Gastroesophageal sphincter (tissue), 4 donors: ENCODE data around the gene KCTD10. TPM values are rescaled to one million over a fixed set of nuclear protein-coding genes. Genes with fewer than 3 reads are reported as not detected.

Experiments
- ATAC-seq: fragments of 150-250 bp; one replicate; pipeline ENCODE4 v1.9.1; 2016; ENCODE audit warnings: mild to moderate bottlenecking, moderate library complexity
- H3K27ac ChIP-seq, 4 donors: fragments of 200-600 bp; sonication (generic) in 3 of 4; 1 replicate in 3 of 4; 2 replicates in 1 of 4; pipeline ENCODE4 v1.5.1; 2016 to 2019
- H3K27me3 ChIP-seq: fragments of 200-600 bp; sonication (generic); one replicate; pipeline ENCODE4 v1.5.1; 2019
- H3K36me3 ChIP-seq, 2 donors: fragments of 200-600 bp; sonication (generic); one replicate each; pipeline ENCODE4 v1.5.1; 2019; ENCODE audit warnings: control low read depth in 1 of 2
- H3K4me1 ChIP-seq, 3 donors: fragments of 200-600 bp; sonication (generic); 1 replicate in 2 of 3; 2 replicates in 1 of 3; pipeline ENCODE4 v1.5.1; 2016 to 2019; ENCODE audit warnings: control low read depth in 2 of 3
- H3K4me3 ChIP-seq, 2 donors: fragments of 200-600 bp; sonication (generic); one replicate each; pipeline ENCODE4 v1.5.1; 2019; ENCODE audit warnings: mild to moderate bottlenecking in 1 of 2, moderate library complexity in 1 of 2
- H3K9me3 ChIP-seq, 3 donors: fragments of 200-600 bp; sonication (generic); one replicate each; pipeline ENCODE4 v1.5.1; 2017 to 2019; ENCODE audit warnings: control low read depth in 2 of 3
- EP300 ChIP-seq: sonication (generic); formaldehyde crosslinking; IDR thresholded peaks from one replicate; pipeline ENCODE4 v1.6.1; 2017; ENCODE audit warnings: antibody characterized with exemption, mild to moderate bottlenecking
- POLR2A ChIP-seq, 2 donors: fragments of 450-650 bp; IDR thresholded peaks; one replicate each; pipeline ENCODE4 v1.6.1; 2017; ENCODE audit warnings: antibody characterized with exemption in 2 of 2, mild to moderate bottlenecking in 2 of 2, moderate library complexity in 1 of 2
- POLR2AphosphoS5 ChIP-seq: sonication (generic); formaldehyde crosslinking; IDR thresholded peaks from one replicate; pipeline ENCODE4 v1.6.1; 2017; ENCODE audit warnings: antibody characterized with exemption
- WGBS, 2 donors: methylation state at CpG; one replicate each; pipeline ENCODE4 v1.1.5; 2018; ENCODE audit warnings: low coverage in 1 of 2; 5-methylcytosine and 5-hydroxymethylcytosine counted together
- total RNA-seq, 4 donors: library from RNA; depleted of rRNA; stranded (reverse); fragments of >200 nt; gene quantifications; one replicate each; pipeline ENCODE4 v1.1.0, GENCODE V29; 2016
- TF ChIP-seq, protein P1 (sequence below), 4 experiments: fragments of 200-600 bp in 2 of 4; fragments of 450-650 bp in 2 of 4; sonication (generic) in 1 of 4; IDR thresholded peaks; one replicate each; pipeline ENCODE4 v1.5.1; 2017 to 2019; ENCODE audit warnings: antibody characterized with exemption in 4 of 4, mild to moderate bottlenecking in 2 of 4, moderate library complexity in 2 of 4

The KCTD10 gene
- total RNA-seq, 4 donors from 2014 or later: 76.8 to 104 (median 94.5) TPM

DNA sequence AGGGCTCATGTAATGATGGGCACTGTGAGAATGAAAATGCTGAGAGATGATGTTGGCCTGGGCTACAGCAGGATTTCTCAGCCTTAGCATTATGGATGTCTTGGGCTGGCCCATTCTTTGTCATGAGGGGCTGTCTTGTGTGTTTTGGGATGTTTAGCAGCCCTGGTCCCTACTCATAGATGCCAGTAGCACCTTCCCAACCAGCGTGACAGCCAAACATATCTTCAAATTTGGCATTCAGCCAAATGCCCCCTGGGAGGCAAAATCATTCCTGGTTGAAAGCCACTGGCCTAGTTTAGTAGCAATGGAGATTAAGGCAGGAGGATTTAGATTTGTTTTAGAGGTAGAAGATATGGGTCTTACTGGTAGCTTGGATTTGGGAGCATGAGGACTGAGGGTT, 27.0 kb upstream of the KCTD10 start:
- H3K9me3 ChIP-seq: no peaks in the 10 kb centered on the region
- ATAC-seq: no peak
- TF ChIP-seq POLR2AphosphoS5 (no peak), EP300 (no peak), POLR2A (IDR thresholded peaks at IDR 0.05) (no peak)
- TF ChIP-seq, protein P1, sequence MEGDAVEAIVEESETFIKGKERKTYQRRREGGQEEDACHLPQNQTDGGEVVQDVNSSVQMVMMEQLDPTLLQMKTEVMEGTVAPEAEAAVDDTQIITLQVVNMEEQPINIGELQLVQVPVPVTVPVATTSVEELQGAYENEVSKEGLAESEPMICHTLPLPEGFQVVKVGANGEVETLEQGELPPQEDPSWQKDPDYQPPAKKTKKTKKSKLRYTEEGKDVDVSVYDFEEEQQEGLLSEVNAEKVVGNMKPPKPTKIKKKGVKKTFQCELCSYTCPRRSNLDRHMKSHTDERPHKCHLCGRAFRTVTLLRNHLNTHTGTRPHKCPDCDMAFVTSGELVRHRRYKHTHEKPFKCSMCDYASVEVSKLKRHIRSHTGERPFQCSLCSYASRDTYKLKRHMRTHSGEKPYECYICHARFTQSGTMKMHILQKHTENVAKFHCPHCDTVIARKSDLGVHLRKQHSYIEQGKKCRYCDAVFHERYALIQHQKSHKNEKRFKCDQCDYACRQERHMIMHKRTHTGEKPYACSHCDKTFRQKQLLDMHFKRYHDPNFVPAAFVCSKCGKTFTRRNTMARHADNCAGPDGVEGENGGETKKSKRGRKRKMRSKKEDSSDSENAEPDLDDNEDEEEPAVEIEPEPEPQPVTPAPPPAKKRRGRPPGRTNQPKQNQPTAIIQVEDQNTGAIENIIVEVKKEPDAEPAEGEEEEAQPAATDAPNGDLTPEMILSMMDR (IDR thresholded peaks at IDR 0.05): no peak
- H3K27ac ChIP-seq: no peak overlapping the region
- H3K27me3 ChIP-seq: no peaks in the 10 kb centered on the region
- WGBS, 2 donors: 43% methylated on average over 1 of the region's 1 CpG; no CpG with 5 or more reads in 1 of the 2 donors
- peaks cover 14 to 100% of the 10 kb centered on the region in 2 donors for H3K36me3 ChIP-seq
- no peak overlapping the region for H3K4me3 ChIP-seq
- no peaks in the 10 kb centered on the region for H3K4me1 ChIP-seq

- Histone ChIP-seq H3K36me3 (peaks cover 13 to 100% of the 10 kb centered on the region in 2 donors), H3K4me3 (no peak overlapping the region), H3K27me3 (no peaks in the 10 kb centered on the region), H3K27ac (no peak overlapping the region), H3K9me3 (no peaks in the 10 kb centered on the region), H3K4me1 (no peaks in the 10 kb centered on the region)
- TF ChIP-seq POLR2AphosphoS5 (no peak), POLR2A (IDR thresholded peaks at IDR 0.05) (no peak), EP300 (no peak)
- TF ChIP-seq, protein P1 (IDR thresholded peaks at IDR 0.05): no peak
- no peak for ATAC-seq
- WGBS, 2 donors: 53 to 83% methylated on average over 3 of the region's 3 CpGs
These were observed 26.5 kb upstream of the KCTD10 start for GRCh38 chr12:109503611-109504010.

- TF ChIP-seq POLR2A (IDR thresholded peaks at IDR 0.05) (no peak), POLR2AphosphoS5 (no peak), EP300 (no peak)
- TF ChIP-seq, protein P1 (IDR thresholded peaks at IDR 0.05): no peak
- Histone ChIP-seq H3K27ac (no peak overlapping the region), H3K9me3 (no peaks in the 10 kb centered on the region), H3K4me1 (no peaks in the 10 kb centered on the region), H3K36me3 (peaks cover 9 to 100% of the 10 kb centered on the region in 2 donors), H3K27me3 (no peaks in the 10 kb centered on the region), H3K4me3 (no peak overlapping the region)
- no peak for ATAC-seq
- WGBS, 2 donors: 57 to 92% methylated on average over 1 to 4 of the region's 5 CpGs
These were observed 25.2 kb upstream of the KCTD10 start for GRCh38 chr12:109502332-109502731.

- TF ChIP-seq EP300: no peak
- TF ChIP-seq POLR2AphosphoS5: no peak
- TF ChIP-seq, protein P1 (IDR thresholded peaks at IDR 0.05): no peak
- no peak for TF ChIP-seq POLR2A (IDR thresholded peaks at IDR 0.05)
- no peak for ATAC-seq
- Histone ChIP-seq H3K27me3 (no peaks in the 10 kb centered on the region), H3K36me3 (peaks cover 9 to 99% of the 10 kb centered on the region in 2 donors), H3K9me3 (no peaks in the 10 kb centered on the region), H3K27ac (no peak overlapping the region), H3K4me3 (no peak overlapping the region), H3K4me1 (no peaks in the 10 kb centered on the region)
- WGBS, 2 donors: 100% methylated on average over 2 of the region's 6 CpGs; no CpG with 5 or more reads in 1 of the 2 donors
These were observed 24.2 kb upstream of the KCTD10 start for GRCh38 chr12:109501299-109501698.

GRCh38 chr12:109500406-109501185, 23.5 kb upstream of the KCTD10 start:
- no peak overlapping the region for H3K27ac ChIP-seq
- no peaks in the 10 kb centered on the region for H3K27me3 ChIP-seq
- peaks cover 6 to 99% of the 10 kb centered on the region in 2 donors for H3K36me3 ChIP-seq
- WGBS, 2 donors: 72 to 77% methylated on average over 4 to 7 of the region's 9 CpGs
- TF ChIP-seq POLR2AphosphoS5: no peak
- TF ChIP-seq, protein P1 (IDR thresholded peaks at IDR 0.05): no peak
- no peak for TF ChIP-seq POLR2A (IDR thresholded peaks at IDR 0.05)
- TF ChIP-seq EP300: no peak
- ATAC-seq: no peak
- H3K4me3 ChIP-seq: no peak overlapping the region
- H3K4me1 ChIP-seq: no peaks in the 10 kb centered on the region
- H3K9me3 ChIP-seq: no peaks in the 10 kb centered on the region
